ENCODE measurements around the gene SERPINB11. TPM values are rescaled to one million over a fixed set of nuclear protein-coding genes. Genes with fewer than 3 reads are reported as not detected.

The SERPINB11 gene
- total RNA-seq, 1 donor from 2014 or later: 1.6 TPM

DNA sequence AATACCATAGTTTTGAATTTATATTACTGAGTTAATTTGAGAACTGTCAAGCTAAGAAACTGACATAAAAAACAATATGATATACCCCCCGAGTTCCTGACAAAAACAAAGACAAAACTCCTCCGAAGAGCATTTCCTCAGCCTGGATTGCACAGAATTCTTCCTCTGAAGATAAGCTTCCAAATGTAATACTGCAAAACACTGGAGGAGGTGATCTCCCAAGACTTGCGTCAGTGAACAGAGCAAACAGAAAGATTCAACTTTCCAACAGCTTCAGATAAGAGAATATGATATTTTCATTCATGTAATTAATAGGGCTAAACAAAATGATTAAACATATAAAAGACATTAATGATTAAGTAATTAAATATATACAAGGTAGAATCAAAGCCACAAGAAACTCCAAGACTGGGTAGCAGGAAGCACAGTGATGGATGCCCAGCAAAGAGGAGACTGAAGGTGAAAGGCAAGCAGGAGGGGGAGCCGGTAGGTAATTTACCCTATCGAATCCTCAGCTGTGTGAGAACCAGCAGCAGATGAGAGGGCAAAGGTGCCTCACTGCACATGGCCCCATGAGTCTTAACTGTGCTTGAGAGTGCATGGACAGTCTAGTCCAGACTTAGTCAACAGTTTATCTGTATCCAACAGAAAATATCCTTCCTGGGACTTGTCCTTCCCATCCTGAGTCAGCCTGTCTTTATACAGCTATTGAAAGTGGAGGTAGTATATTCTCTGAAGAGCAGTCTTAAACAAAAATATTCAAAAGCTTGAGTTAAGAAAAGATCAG, 22.7 kb upstream of the SERPINB11 start:
- FAIRE-seq: no peak
- no peak for TF ChIP-seq CTCF (IDR thresholded peaks at IDR 0.05; ENCODE audit: insufficient read depth, low read length, severe bottlenecking)

DNA sequence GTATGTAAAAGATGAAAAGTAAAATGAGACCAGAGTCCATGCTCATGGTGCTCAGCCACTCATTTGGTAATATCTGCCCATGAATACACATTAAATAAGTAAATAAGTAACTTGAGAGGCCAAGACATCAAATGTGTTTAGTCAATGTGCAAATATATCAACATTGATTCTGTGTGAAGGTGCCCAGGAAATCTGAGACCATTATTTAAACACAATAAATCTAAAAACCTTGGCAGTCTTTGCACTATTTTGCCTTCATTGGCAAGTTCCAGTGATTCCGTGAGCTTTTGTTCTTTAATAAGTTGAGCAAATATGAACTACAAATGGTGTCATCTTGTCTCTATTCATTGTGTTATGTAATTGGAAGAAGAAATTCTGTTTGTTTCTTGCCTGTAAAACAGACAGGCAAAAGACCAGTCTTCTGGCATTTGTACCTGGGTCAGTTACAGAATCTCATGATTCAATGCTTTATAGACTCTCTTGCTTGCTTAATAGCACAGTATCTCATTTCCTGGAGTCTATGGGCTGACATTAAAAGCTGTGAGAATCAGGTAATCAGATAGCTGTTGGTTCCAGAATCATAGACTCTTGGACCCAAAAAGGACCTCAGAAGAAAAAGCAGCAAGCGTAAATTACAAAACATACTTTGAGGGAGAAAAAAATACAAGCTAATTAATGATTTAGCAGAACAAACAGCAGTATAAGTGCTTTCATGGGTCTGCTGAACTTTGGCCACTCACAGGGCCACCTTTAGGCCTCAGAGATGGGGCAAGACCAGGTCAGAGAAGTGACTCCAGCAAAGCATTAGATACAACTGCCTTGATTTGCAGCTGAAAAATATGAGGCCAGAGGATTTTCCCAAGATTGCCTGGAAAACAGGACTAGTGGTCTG, 21.1 kb upstream of the SERPINB11 start:
- DNase-seq (ENCODE audit: low read depth): peak; percentile 76
- H3K36me3 ChIP-seq (ENCODE audit: control insufficient read depth, insufficient read depth, low read length): no peaks in the 10 kb centered on the region
- H3K4me3 ChIP-seq (ENCODE audit: low read depth, low read length): no peak overlapping the region
- no peak for FAIRE-seq
- no peak for TF ChIP-seq CTCF (IDR thresholded peaks at IDR 0.05; ENCODE audit: insufficient read depth, low read length, severe bottlenecking)
- no peaks in the 10 kb centered on the region for H3K27me3 ChIP-seq (ENCODE audit: control insufficient read depth, insufficient read depth, low read length)

More for the DNA sequence above, 22.7 kb upstream of the SERPINB11 start:
- H3K36me3 ChIP-seq (ENCODE audit: control insufficient read depth, insufficient read depth, low read length): no peaks in the 10 kb centered on the region
- no peaks in the 10 kb centered on the region for H3K27me3 ChIP-seq (ENCODE audit: control insufficient read depth, insufficient read depth, low read length)
- no peak overlapping the region for H3K4me3 ChIP-seq (ENCODE audit: low read depth, low read length)
- DNase-seq (ENCODE audit: low read depth): no peak

DNA sequence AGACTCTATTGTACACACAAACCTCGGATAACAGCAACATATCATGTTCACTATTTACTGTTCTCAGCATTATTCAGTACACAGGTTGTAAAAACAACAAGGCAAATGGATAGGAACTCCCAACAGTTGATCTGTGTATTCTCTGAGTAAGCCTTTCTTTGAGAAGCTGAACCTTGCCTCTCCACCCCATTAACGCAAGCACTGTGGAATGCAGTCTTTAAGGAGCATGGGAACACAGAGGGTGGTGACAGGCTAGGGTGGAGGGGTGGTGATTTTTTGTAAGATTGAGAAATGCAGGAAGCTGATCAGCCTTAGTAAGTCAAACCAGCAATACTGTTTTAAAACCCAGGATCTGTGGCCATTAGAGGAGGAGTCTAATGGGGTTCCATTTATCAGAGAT, 19.6 kb upstream of the SERPINB11 start:
- Histone ChIP-seq H3K4me3 (ENCODE audit: low read depth, low read length) (no peak overlapping the region), H3K27me3 (ENCODE audit: control insufficient read depth, insufficient read depth, low read length) (no peaks in the 10 kb centered on the region), H3K36me3 (ENCODE audit: control insufficient read depth, insufficient read depth, low read length) (no peaks in the 10 kb centered on the region)
- peak; percentile 98 for FAIRE-seq
- DNase-seq (ENCODE audit: low read depth): peak; percentile 100
- TF ChIP-seq CTCF (IDR thresholded peaks at IDR 0.05; ENCODE audit: insufficient read depth, low read length, severe bottlenecking): no peak

GRCh38 chr18:63683890-63684289, 18.9 kb upstream of the SERPINB11 start:
- DNase-seq (ENCODE audit: low read depth) (peak; percentile 57), FAIRE-seq (peak; percentile 62)
- TF ChIP-seq CTCF (IDR thresholded peaks at IDR 0.05; ENCODE audit: insufficient read depth, low read length, severe bottlenecking): no peak
- Histone ChIP-seq H3K4me3 (ENCODE audit: low read depth, low read length) (no peak overlapping the region), H3K27me3 (ENCODE audit: control insufficient read depth, insufficient read depth, low read length) (no peaks in the 10 kb centered on the region), H3K36me3 (ENCODE audit: control insufficient read depth, insufficient read depth, low read length) (no peaks in the 10 kb centered on the region)

- Histone ChIP-seq H3K27me3 (ENCODE audit: control insufficient read depth, insufficient read depth, low read length) (no peaks in the 10 kb centered on the region), H3K4me3 (ENCODE audit: low read depth, low read length) (no peak overlapping the region), H3K36me3 (ENCODE audit: control insufficient read depth, insufficient read depth, low read length) (no peaks in the 10 kb centered on the region)
- DNase-seq (ENCODE audit: low read depth) (peak; percentile 84), FAIRE-seq (no peak)
- no peak for TF ChIP-seq CTCF (IDR thresholded peaks at IDR 0.05; ENCODE audit: insufficient read depth, low read length, severe bottlenecking)
Observed at GRCh38 chr18:63684718-63685117, 18.0 kb upstream of the SERPINB11 start.
